ENCODE results near the gene ADAMTSL3. TPM values are rescaled to one million over a fixed set of nuclear protein-coding genes. Genes with fewer than 3 reads are reported as not detected.

Gene ADAMTSL3
- total and polyA plus RNA-seq, 8 donors = 10.5 to 27.6 (median 17.4) TPM

DNA sequence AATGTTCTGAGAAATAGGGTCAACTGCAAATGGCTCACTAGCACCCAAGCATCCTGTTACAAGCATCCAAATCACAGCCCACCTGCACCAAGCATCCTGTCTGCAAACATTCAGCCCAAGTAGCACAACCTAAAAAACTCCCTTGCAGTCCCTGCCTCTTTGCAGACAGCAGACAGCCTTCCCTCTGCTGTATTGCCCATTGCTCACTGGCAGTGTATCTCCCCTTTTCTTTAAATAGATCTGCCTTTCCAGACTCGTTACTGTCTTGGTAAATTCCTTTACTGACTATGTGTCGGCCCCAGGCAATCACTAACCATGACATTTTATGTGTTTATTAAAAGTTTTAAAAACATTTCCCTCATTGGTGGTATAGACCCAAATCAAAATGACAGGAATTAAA lies 155.4 kb downstream of the ADAMTSL3 start:
- Histone ChIP-seq H3K27ac (no peak overlapping the region), H3K9me3 (peaks cover 0 to 8% of the 10 kb centered on the region in 2 donors), H3K27me3 (no peaks in the 10 kb centered on the region), H3K4me1 (no peaks in the 10 kb centered on the region), H3K36me3 (no peaks in the 10 kb centered on the region), H3K4me3 (no peak overlapping the region)
- no peak for ATAC-seq
- no peak for DNase-seq
- intact Hi-C loops (cut with DNase I) = no loop called here
- no peak for TF ChIP-seq CTCF (IDR thresholded peaks at IDR 0.05)

GRCh38 chr15:83810110-83810509 lies 156.2 kb downstream of the ADAMTSL3 start:
- intact Hi-C loops (cut with DNase I) = no loop called here
- no peaks in the 10 kb centered on the region for H3K36me3 ChIP-seq
- peaks cover 0 to 8% of the 10 kb centered on the region in 2 donors for H3K9me3 ChIP-seq
- H3K4me1 ChIP-seq = no peaks in the 10 kb centered on the region
- no peaks in the 10 kb centered on the region for H3K27me3 ChIP-seq
- ATAC-seq = no peak
- no peak for TF ChIP-seq CTCF (IDR thresholded peaks at IDR 0.05)
- H3K27ac ChIP-seq = no peak overlapping the region
- no peak for DNase-seq
- no peak overlapping the region for H3K4me3 ChIP-seq

DNA sequence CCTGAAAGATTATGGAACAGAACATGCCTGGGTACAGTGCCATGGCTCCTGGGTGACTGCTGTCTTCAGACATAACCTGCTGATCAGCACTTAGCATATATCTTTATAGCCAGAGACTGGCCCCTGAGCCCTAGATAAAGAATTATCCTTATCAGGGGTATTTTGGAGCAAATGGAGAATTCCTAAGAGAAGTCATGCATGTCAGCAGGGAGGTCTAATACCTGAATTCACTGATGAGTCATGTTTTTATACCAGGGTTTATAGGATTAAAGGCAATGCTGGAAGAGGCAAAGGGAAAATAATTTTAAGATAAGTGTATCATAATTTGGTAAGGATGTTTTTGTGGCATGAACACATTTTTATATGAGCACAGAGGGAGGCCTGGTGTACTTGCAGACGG lies 159.8 kb downstream of the ADAMTSL3 start:
- Histone ChIP-seq H3K9me3 (no peaks in the 10 kb centered on the region), H3K4me1 (no peaks in the 10 kb centered on the region), H3K27ac (no peak overlapping the region), H3K4me3 (no peak overlapping the region), H3K27me3 (no peaks in the 10 kb centered on the region), H3K36me3 (no peaks in the 10 kb centered on the region)
- intact Hi-C loops (cut with DNase I) = no loop called here
- TF ChIP-seq CTCF (IDR thresholded peaks at IDR 0.05) = no peak
- ATAC-seq (no peak), DNase-seq (no peak)

DNA sequence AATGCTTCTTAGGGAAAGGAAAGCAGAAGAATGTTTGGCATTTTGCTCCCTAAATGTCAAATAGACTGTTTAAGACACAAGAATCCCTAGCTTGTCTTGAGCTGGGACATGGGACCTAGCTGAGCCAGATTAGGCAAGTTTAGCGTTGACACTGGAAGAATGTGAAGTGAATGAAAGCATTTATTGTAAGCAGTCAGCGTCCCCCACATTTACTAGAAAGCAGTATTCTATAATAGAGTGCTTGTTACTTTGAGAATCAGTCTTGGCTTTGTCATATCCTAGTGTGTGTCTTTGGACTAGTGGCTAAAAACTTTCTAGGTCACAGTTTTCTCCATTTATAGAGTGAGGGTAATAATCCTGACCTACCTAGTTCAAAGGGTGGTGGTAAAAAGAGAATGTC lies 161.6 kb downstream of the ADAMTSL3 start:
- intact Hi-C loops (cut with DNase I) = no loop called here
- Histone ChIP-seq H3K27me3 (no peaks in the 10 kb centered on the region), H3K36me3 (no peaks in the 10 kb centered on the region), H3K4me1 (no peaks in the 10 kb centered on the region), H3K9me3 (no peaks in the 10 kb centered on the region), H3K27ac (no peak overlapping the region), H3K4me3 (no peak overlapping the region)
- DNase-seq (no peak), ATAC-seq (no peak)
- TF ChIP-seq CTCF (IDR thresholded peaks at IDR 0.05) = no peak

GRCh38 chr15:83816124-83816883 lies 162.4 kb downstream of the ADAMTSL3 start:
- Histone ChIP-seq H3K27ac (no peak overlapping the region), H3K9me3 (no peaks in the 10 kb centered on the region), H3K36me3 (no peaks in the 10 kb centered on the region), H3K27me3 (no peaks in the 10 kb centered on the region), H3K4me3 (no peak overlapping the region), H3K4me1 (no peaks in the 10 kb centered on the region)
- TF ChIP-seq CTCF (IDR thresholded peaks at IDR 0.05) = no peak
- ATAC-seq (no peak), DNase-seq (no peak)
- intact Hi-C loops (cut with DNase I) = no loop called here
